ENCODE results near the gene PLD6.

DNA sequence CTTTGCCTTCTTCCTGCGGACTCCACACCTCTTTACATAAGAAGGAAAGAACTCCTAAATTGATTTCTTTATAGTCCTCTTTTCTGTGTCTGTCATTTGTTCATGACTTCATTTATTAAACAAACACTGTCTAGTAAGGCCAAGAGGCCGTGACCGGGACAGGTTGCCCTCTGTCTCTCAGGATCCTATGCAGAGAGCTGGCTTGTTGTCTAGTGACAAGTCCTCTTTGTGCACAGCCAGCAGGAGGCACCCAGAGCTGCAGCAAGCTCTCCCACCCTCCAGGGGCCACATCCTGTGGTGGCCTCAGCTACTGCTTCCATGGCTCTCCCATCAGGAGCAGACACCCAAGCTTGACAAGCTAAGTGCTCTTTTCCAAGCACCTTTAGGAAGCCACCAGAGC is 50.6 kb downstream of the PLD6 start:
- no peak for TF ChIP-seq CTCF (conservative IDR thresholded peaks at IDR 0.05 in 1 of 2, IDR thresholded peaks at IDR 0.05 in 1 of 2; ENCODE audit: low read depth in 1 of 2, low read length in 2 of 2)
- no peak for TF ChIP-seq EZH2 (IDR thresholded peaks at IDR 0.05; ENCODE audit: low read length, missing control alignments)

Measured in fibroblast of lung (primary cell).